ENCODE measurements around the gene PPM1G. TPM values are rescaled to one million over a fixed set of nuclear protein-coding genes. Genes with fewer than 3 reads are reported as not detected.
A peak's percentile ranks its signal among the peaks of the same experiment; 100 is the strongest.
"Not testable (repeated sequence)": the region's sequence is repeated elsewhere in the genome, so short reads cannot be mapped to it uniquely, and the experiment has no call there.

PPM1G gene
- total RNA-seq, 1 donor from 2014 or later: 56.7 TPM

GRCh38 chr2:27376151-27376865 lies 33.1 kb downstream of the PPM1G start:
- no peak for DNase-seq (ENCODE audit: low spot score)

- DNase-seq (ENCODE audit: low spot score): no peak
Observed at GRCh38 chr2:27375513-27376099, 33.8 kb downstream of the PPM1G start.

GRCh38 chr2:27373567-27373966 lies 35.8 kb downstream of the PPM1G start:
- DNase-seq (ENCODE audit: low spot score): no peak

GRCh38 chr2:27372937-27373336 lies 36.5 kb downstream of the PPM1G start:
- DNase-seq (ENCODE audit: low spot score): no peak

DNA sequence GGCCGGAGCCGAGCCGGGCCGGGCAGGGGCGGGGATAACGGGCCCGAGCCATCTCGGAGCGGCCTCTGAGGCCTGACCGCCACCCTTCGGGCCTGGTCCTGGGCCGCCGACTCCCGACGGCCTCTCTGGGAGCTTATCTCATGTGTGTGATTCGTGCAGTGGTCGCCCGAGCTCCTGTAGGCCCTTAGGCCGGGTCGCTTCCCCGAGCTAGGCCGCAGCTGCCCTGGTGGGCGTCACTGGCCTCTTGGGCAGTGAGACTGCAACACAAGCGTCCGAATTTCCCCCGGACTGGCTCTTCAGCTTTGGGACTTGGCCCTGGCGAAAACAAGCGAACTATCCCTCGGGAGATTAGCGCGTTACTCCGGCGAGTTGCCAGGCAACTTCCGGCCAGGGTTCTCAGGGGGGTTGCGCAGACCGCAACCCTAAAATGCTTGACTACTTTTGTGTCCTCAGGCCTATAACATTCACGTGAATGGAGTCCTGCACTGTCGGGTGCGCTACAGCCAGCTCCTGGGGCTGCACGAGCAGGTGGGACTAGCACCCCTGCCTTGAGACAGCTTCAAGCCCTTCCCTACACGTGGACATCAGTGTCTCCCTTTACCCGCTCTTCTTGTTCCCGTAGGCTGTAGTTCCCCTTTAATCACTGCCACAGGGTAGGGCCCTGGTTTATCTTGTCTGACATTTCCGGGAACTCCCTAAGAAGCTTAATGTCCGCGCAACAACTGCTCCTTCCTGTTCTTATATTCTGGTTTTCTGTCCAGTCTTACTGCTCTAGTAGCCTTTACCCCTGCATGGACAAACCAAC lies 38.4 kb downstream of the PPM1G start:
- no peak for DNase-seq (ENCODE audit: low spot score)

GRCh38 chr2:27370026-27370815 lies 39.2 kb downstream of the PPM1G start, which contains the start of the genes EIF2B4 and SNX17:
TSS of gene EIF2B4 (minus strand) at chr2:27370338. CDS start at chr2:27370314, 24 bp downstream.
TSS of gene SNX17 (plus strand) at chr2:27370616. CDS start at chr2:27370744, 128 bp downstream.
- peak; percentile 100 for DNase-seq (ENCODE audit: low spot score)

- no peak for DNase-seq (ENCODE audit: low spot score)
Observed at GRCh38 chr2:27369471-27370025, 39.8 kb downstream of the PPM1G start.

DNA sequence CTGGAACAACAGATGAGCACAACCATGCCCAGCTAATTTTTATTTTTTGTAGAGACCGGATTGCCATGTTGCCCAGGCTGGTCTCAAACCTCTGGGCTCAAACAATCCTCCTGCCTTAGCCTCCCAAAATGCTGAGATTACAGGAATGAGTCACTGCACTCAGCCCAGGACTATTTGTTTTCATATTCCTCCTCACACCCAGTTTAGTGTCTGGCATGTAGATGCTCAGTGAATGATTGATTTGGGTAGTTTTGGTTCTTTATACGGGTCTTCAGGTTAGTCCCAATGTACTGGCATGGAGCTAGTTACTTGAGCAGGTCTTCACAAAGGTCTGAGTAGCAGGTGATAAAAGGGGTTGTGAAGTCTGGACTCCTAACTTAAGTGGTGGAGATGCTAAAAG lies 45.5 kb downstream of the PPM1G start:
- no peak for DNase-seq (ENCODE audit: low spot score)

DNA sequence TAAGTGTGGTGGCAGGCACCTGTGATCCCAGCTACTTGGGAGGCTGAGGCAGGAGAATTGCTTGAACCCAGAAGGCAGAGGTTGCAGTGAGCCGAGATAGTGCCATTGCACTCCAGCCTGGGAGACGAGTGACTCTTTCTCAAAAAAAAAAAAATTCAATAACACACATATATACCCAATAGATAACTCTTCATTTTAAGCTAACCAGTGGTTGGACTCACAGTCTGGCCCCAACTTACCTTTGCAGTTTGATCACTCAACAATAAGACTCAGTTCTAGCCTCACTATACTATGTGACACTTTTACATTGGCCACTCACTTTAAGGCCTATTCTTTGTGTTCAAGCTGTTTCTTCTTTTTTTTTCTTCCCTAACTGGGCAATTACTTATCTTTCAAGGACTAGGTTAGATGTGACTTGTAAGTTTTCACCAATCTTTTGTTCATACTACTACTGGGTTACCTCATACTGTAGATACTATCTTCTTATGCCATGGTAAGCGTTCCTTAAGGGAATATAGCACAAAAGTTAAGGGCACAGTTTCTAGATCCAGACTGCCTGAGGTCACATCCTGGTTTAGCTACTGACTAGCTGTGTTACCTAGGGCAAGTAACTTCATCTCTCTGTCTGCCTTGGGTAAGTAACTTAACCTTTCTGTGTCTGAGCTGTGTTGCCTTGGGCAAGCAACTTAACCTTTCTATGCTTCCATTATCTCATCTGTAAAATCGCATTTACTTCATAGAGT lies 46.5 kb downstream of the PPM1G start:
- DNase-seq (ENCODE audit: low spot score): no peak

- DNase-seq (ENCODE audit: low spot score): peak; percentile 98
Observed at GRCh38 chr2:27356382-27357181, 52.8 kb downstream of the PPM1G start, which contains the start of gene GTF3C2. TSS of gene GTF3C2 (minus strand) at chr2:27356764. CDS start at chr2:27343554, 13,210 bp downstream.

- no peak for DNase-seq (ENCODE audit: low spot score)
Observed at GRCh38 chr2:27356056-27356381, 53.4 kb downstream of the PPM1G start.

GRCh38 chr2:27354597-27354927 lies 54.8 kb downstream of the PPM1G start:
- no peak for DNase-seq (ENCODE audit: low spot score)

DNA sequence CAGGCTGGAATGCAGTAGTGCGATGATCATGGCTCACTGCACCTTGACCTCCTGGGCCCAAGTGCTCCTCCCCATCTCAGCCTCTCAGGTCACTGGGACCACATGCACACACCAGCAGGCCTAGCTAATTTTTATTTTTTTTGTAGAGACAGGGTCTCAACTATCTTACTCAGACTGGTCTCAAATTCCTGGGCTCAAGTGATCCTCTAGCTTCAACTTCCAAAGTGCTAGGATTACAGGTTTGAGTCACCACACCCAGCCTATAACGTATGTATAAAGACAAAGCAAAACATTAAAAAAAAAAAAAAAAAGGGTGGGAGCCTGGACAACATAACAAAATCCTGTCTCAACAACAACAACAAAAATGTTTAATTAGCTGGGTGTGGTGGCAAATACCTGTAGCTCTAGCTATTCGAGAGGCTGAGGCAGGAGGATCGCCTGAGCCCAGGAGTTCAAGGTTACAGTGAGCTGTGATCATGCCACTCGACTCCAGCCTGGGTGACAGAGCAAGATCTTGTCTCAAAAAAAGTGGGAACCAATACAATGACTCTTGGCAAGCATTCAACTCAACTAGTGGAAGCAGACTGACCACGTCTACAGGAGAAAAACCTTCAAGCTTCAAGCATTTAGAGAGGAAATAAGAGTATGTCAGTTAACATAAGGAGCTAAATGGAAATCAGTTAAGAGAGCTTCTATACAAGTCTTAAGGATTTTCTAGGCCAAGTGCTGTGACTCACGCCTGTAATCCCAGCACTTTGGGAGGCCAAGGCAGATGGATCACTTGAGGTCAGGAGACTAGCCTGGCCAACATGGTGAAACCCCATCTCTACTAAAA lies 55.4 kb downstream of the PPM1G start:
- no peak for DNase-seq (ENCODE audit: low spot score)

GRCh38 chr2:27353386-27353761 lies 56.0 kb downstream of the PPM1G start:
- not testable (repeated sequence) for DNase-seq (ENCODE audit: low spot score)

GRCh38 chr2:27351802-27352598 lies 57.4 kb downstream of the PPM1G start:
- no peak for DNase-seq (ENCODE audit: low spot score)

DNA sequence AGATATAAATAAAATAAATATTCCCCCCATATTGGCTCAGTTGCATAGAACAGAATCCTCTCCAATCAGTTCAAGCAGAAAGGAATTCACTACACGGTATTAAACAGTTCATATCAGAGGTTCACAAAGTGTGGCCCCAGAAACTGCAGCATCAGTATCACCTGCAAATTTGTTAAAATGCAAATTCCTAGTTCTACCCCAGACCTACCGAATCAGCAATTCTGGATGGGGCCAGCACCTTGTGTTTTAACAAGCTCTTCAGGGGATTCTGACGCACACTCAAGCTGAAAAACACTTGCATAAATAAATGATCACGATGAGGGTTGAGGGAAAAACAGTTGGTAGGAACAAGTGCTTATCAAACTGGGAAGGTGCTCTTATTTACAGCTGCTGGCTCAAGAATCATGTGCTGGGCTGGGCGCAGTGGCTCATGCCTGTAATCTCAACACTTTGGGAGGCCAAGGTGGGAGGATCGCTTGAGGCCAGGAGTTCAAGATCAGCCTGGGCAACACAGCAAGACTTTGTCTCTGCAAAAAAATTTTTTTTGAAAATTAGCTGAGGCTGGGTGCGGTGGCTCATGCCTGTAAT lies 59.2 kb downstream of the PPM1G start:
- DNase-seq (ENCODE audit: low spot score): no peak

GRCh38 chr2:27347641-27348040 lies 61.8 kb downstream of the PPM1G start:
- no peak for DNase-seq (ENCODE audit: low spot score)
